Measurements from ENCODE around the gene DUSP23.

DNA sequence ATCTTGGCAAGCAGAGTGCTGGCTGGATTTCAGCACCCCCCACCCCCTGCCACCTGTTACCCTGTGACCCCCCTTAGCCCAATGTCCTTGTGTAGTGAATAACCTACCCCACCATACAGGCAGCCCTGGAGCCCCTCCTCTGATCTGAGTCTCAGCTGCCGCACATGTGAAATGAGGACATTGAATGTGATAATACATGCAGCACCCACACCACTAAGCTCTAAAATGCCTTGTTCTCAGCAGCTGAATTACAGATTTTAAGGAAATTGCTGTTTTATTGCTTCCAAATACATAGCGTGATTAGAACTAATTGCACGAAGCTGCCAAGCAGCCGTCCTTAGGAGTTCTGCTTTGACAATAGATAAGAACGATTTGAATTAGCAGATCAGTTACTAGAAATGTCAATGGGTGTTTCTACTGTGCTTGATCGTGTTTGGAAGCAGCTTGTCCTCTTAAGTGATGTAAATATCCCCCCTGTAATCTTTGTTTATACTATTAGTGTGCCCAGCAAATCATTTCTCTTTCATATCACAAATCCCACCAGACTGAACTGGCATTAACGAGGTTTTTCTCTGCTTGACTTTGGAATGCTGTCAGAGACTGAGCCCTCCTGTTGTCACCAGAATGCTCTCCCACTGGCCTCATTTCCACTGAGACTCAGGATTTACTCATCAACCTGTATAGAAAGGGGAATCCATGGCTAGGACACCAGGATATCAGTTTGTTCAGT lies 50.8 kb downstream of the DUSP23 start:
- no peak for TF ChIP-seq POLR2A (IDR thresholded peaks at IDR 0.05; ENCODE audit: low read length)
- no peak for TF ChIP-seq GATA1 (IDR thresholded peaks at IDR 0.05; ENCODE audit: low read depth, low read length)

All from erythroblast (primary cell).